HG03354 (cell line): ENCODE measurements around the gene PRKAR1B.
"Not testable (repeated sequence)": the region's sequence is repeated elsewhere in the genome, so short reads cannot be mapped to it uniquely, and the experiment has no call there.

Experiments
- ATAC-seq: cut with Tn5 transposase; IDR thresholded peaks from one replicate; pipeline ENCODE4 v1.9.1; 2021; ENCODE audit warnings: mild to moderate bottlenecking; ENCODE audit not compliant: unreplicated experiment, poor library complexity, severe bottlenecking

The PRKAR1B gene

DNA sequence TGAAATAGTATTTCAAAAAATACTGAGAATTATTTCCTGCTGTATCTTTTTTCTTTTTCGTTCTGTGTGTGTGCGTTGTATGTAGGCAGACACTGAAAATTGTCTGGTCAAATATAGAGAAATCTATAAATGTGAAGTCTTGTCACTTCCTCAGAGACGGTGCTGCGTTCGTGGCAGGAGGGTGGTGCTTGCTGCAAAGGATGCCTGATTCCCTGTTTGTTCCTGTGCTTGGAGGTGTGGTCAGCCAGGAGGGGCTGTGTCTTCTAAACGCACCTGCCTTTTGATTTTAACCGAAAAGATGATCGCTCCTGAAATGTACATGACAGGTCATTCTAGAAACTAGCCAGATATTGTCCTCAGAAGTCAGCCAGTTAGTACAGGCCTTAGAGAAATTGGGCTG lies 32.5 kb upstream of the PRKAR1B start:
- no peak for ATAC-seq

DNA sequence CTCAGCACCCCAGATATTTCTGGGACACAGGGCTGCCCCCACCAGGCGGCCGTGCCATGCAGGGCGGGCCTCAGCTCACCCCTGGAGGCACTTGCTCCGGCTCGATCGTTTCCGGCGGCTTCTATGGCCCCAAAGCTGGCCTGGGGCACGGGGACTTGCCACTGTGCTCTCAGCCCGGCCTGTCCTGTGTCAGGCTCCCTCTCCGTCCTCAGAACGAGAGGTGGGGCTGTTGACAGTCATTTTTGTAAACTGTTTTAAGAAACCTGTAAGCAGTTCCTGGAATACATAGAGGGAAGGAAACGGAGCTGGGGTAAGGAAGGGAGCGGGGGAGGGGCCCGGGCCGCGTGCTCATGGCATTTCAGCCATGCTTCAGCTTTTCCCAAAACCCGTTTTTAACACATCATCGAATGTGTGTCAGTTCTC lies 30.7 kb upstream of the PRKAR1B start:
- ATAC-seq: no peak

- no peak for ATAC-seq
Measured at GRCh38 chr7:756928-757560, 30.0 kb upstream of the PRKAR1B start.

GRCh38 chr7:756231-756927 lies 29.3 kb upstream of the PRKAR1B start:
- ATAC-seq: no peak

- no peak for ATAC-seq
Measured at GRCh38 chr7:755413-755805, 28.3 kb upstream of the PRKAR1B start.

DNA sequence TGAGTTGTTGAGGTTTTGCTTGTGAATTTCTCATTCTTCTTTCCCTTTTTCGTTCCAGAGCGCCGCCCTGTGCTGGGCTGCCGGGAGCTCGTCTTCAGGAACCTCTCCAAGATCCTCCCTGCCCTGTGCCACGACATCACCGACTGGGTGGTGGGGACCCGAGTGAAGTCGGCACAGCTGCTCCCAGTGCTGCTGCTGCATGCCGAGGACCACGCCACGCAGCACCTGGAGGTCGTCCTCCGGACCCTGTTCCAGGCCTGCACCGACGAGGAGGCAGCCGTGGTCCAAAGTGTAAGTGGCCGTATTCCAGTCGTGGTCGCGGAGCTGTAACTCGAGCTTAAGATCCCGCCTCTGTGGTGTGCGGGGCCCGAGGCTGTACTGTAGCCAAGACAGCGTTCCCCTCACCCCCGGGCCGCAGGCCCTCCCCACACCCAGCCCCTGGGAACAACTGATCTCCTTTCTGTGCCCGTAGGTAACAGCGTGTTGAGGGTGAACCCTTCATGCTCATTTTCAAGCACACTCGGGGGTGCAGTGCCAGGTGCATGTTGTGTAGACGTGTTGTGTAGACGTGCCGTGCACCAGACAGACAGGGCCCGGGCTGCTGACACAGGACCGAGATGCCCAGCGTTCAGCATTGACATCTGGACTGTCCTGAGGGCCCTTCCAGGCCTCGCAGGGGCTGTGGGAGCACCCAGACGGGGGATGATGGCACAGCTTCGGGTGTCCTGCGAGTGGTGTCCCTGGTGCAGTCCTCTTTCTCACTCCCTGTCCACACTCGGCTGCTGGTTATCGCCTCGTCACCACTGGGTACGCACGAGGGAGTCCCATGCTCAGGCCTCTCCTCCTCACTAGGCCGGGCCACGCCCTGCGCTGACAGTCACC lies 27.7 kb upstream of the PRKAR1B start:
- ATAC-seq: no peak

DNA sequence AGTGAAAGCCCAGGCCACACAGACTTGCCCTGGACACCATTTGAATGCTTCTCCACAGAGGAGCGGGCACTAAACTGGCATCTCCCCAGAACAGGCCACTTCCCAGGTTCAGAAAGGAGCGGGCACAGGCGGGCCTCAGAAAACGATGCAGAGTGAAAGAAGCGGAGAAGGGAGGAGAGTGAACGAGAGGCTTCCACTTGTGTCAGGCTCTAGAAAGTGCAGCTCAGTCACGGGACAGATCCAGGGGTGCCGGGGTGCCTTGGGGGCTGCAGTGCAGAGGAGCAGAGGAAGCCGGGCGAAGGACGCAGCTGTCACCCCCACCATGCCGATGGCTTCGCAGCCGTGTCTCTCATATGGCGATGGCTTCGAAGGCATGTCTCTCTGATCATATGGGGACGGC lies 26.1 kb upstream of the PRKAR1B start:
- no peak for ATAC-seq

DNA sequence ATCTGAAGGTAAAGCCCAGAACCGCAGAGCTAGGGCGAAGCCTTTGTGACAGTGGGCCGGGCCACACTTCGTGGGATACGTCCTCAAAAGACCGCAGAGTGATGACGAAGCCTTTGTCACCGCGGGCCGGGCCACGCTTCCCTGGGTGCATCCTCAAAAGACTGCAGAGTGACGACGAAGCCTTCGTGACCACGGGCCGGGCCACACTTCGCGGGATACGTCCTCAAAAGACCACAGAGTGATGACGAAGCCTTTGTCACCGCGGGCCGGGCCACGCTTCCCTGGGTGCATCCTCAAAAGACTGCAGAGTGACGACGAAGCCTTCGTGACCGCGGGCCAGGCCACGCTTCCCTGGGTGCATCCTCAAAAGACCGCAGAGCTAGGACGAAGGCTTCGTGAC lies 25.2 kb upstream of the PRKAR1B start:
- ATAC-seq: not testable (repeated sequence)

- no peak for ATAC-seq
Measured at GRCh38 chr7:751826-752225, 24.7 kb upstream of the PRKAR1B start.

DNA sequence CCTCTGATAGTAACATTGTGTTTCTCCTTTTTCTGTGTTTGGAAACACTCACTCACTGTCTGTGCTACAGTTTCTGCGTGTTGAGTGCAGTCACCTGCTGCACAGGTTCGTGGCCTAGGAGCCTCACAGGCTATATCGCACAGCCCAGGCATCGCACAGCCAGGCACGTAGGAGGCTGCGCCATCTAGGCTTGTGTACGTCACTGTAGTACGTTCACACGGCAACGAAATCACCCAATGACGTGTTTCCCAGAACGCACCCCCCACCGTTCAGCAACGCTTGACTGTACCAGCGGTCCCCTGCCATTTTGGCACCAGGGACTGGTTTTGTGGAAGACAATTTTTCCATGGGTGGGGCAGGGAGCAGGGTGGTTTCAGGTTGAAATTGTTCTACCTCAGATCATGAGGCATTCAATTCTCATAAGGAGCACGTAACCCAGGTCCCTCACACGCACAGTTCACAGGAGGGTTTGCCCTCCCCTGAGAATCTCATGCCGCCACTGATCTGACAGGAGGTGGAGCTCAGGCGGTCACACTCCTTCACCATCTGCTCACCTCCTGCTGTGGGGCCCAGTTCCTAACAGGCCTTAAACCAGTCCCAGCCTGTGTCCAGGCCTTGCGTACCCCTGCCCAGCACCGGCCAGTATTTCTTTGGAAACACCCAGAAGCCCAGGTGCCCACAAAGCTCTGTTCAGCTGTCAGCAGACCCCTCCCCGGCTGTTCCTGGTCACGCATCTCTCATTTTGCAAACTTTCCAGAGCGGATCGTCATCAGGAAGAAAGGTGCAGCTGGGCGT lies 23.2 kb upstream of the PRKAR1B start:
- ATAC-seq: no peak

DNA sequence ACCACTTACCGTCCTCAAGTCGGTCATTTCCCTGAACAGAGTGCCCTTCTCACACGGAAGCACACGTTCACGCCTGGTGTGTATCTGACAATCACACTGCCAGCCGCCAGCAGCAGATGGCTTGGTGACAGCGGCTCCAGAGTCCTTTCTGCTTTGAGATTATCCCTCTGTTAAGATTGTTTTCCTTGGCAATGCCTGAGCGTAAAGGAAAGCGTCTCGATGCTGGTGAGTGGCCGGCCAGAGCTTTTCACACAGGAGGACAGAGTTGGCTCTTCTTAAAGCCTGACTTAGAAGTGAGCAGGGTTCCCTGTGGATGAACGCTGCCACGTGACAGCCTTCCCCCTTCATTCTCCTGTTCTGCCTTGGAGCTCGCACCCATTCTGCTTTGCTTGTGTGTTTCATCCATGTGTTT lies 22.1 kb upstream of the PRKAR1B start:
- no peak for ATAC-seq

GRCh38 chr7:748446-748845 lies 21.4 kb upstream of the PRKAR1B start:
- no peak for ATAC-seq

GRCh38 chr7:747186-747585 lies 20.1 kb upstream of the PRKAR1B start:
- no peak for ATAC-seq

DNA sequence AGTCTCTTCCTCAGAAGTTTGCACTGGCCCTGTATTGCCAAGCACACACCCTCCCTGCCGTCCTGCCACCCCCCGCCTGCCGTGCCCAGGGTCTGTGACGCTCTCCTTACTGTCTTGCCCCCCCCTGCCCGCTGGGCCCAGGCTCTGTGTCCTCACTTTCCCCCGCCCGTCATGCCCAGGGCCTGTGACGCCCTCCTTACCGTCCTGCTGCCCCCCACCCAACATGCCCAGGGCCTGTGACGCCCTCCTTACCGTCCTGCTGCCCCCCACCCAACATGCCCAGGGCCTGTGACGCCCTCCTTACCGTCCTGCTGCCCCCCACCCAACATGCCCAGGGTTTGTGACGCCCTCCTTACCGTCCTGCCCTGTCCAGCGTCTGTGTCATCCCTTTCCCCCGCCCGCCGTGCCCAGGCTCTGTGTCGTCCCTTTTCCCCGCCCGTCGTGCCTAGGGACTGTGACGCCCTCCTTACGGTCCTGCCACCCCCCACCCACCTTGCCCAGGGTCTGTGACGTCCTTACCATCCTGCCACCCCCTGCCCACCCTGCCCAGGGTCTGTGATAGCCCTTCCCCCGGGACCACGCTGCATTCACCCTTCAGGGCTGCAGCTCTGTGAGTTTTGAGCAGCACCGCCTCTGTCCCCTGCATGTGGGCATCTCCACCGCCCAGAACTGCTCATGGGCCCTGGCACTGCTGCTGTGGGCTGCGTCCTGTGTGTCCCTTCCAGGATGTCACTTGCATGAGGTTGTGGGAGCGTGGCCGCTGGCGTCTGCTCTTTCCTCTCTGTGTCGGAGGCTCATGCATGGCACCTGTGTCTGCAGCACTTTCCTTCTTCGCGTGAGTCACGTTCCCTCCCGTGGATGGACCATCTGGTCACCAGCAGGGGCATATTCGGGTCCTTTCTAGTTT lies 19.3 kb upstream of the PRKAR1B start:
- no peak for ATAC-seq

DNA sequence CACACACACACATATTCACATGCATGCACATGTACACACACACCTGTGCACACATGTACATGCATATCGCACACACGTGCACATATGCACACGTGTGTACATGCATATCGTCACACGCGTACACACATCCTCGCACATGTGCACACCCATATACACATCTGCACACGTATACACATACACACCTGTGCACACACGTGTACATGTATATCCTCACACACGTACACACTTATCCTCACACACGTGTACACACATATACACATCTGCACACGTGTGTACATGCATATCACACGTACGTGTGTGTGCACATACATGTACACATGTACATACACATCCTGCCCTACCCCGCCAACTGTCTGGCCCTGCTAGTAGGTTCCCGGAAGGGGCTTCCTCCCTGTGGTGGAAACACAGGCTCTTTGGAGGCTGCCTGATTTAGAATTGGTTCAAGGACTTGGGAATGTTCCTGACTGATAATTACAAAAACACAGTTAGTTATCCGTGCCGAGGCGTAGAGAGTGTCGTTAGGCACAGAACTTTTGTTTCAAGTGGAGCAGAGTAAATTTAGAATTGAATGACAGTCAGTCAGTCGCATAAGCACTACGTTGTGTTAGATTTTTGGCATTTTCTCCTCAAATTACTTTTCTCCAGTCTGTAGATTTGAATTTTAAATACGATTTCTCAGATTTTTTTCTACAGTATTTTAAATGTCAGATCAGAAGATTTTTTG lies 18.5 kb upstream of the PRKAR1B start:
- ATAC-seq: no peak

GRCh38 chr7:744854-745430 lies 17.9 kb upstream of the PRKAR1B start:
- ATAC-seq: no peak

GRCh38 chr7:744128-744520 lies 17.0 kb upstream of the PRKAR1B start:
- not testable (repeated sequence) for ATAC-seq
